Naive thymus-derived CD4-positive, alpha-beta T cell (primary cell): ENCODE measurements around the gene EPS8L1. TPM values are rescaled to one million over a fixed set of nuclear protein-coding genes. Genes with fewer than 3 reads are reported as not detected.
A peak's percentile ranks its signal among the peaks of the same experiment; 100 is the strongest.

ENCODE experiments used
- ATAC-seq: fragments of 150-1000 bp; cut with Tn5 transposase; 2 replicates; pipeline ENCODE4 v1.10.0; 2021; ENCODE audit warnings: mild to moderate bottlenecking, moderate library complexity
- CTCF ChIA-PET: fragments of 350-600 bp; sonication (Branson Sonifier 250); formaldehyde crosslinking; loops from one replicate; lab custom pipeline; 2021; ENCODE audit warnings: antibody characterized with exemption; lab: Charles Lee
- POLR2A ChIA-PET: fragments of 350-600 bp; sonication (Branson Sonifier 250); formaldehyde crosslinking; loops from one replicate; lab custom pipeline; 2021; ENCODE audit warnings: antibody characterized with exemption, inconsistent platforms; lab: Charles Lee
- DNase-seq, 9 donors: peaks; one replicate each; pipeline versions ENCODE4 v3.0.0 to v3.0.0-alpha.2; 2020 to 2022; ENCODE audit warnings: mixed read lengths in 1 of 9
- H3K27ac ChIP-seq: one replicate; pipeline ENCODE4 v1.7.0; 2013; ENCODE audit warnings: mild to moderate bottlenecking, low read depth, low read length, moderate library complexity
- H3K27me3 ChIP-seq, 2 donors: one replicate each; pipeline ENCODE4 v1.7.0; 2013; ENCODE audit warnings: low read length in 2 of 2, mild to moderate bottlenecking in 2 of 2, moderate library complexity in 2 of 2; ENCODE audit not compliant: control insufficient read depth in 2 of 2, insufficient read depth in 2 of 2
- H3K36me3 ChIP-seq, 3 experiments: 1 replicate in 2 of 3; 2 replicates in 1 of 3; pipeline ENCODE4 v1.7.0; 2013; ENCODE audit warnings: low read length in 3 of 3, mild to moderate bottlenecking in 3 of 3, moderate library complexity in 1 of 3; ENCODE audit not compliant: insufficient read depth in 3 of 3, control insufficient read depth in 2 of 3
- H3K4me1 ChIP-seq, 2 donors: one replicate each; pipeline ENCODE4 v1.7.0; 2013; ENCODE audit warnings: low read length in 2 of 2, mild to moderate bottlenecking in 2 of 2, moderate library complexity in 1 of 2; ENCODE audit not compliant: control insufficient read depth in 2 of 2, insufficient read depth in 2 of 2
- H3K4me3 ChIP-seq: 2 replicates; pipeline ENCODE4 v1.7.0; 2013; ENCODE audit warnings: mild to moderate bottlenecking, low read length
- H3K9me3 ChIP-seq, 3 experiments: 1 replicate in 2 of 3; 2 replicates in 1 of 3; pipeline ENCODE4 v1.7.0; 2013; ENCODE audit warnings: low read length in 3 of 3; ENCODE audit not compliant: control insufficient read depth in 2 of 3
- H3K27ac Mint-ChIP-seq, 9 donors: one replicate each; pipeline ENCODE4 v1.8.0; 2020 to 2022; ENCODE audit warnings: mixed read lengths in 9 of 9, mild to moderate bottlenecking in 8 of 9, moderate library complexity in 5 of 9, inconsistent platforms in 2 of 9
- H3K27me3 Mint-ChIP-seq, 5 donors: one replicate each; pipeline ENCODE4 v1.8.0; 2021 to 2022; ENCODE audit warnings: mixed read lengths in 5 of 5, mild to moderate bottlenecking in 1 of 5
- H3K36me3 Mint-ChIP-seq, 5 donors: one replicate each; pipeline ENCODE4 v1.8.0; 2020 to 2022; ENCODE audit warnings: mixed read lengths in 5 of 5, mild to moderate bottlenecking in 3 of 5, inconsistent platforms in 1 of 5
- H3K4me1 Mint-ChIP-seq, 7 donors: one replicate each; pipeline ENCODE4 v1.8.0; 2020 to 2022; ENCODE audit warnings: mixed read lengths in 7 of 7, mild to moderate bottlenecking in 3 of 7, inconsistent platforms in 1 of 7
- H3K4me3 Mint-ChIP-seq, 10 donors: one replicate each; pipeline ENCODE4 v1.8.0; 2020 to 2022; ENCODE audit warnings: mild to moderate bottlenecking in 10 of 10, mixed read lengths in 10 of 10, moderate library complexity in 6 of 10, inconsistent platforms in 2 of 10
- H3K9me3 Mint-ChIP-seq, 11 donors: one replicate each; pipeline ENCODE4 v1.8.0; 2020 to 2022; ENCODE audit warnings: mixed read lengths in 11 of 11, mild to moderate bottlenecking in 4 of 11, inconsistent platforms in 1 of 11, moderate library complexity in 1 of 11
- intact Hi-C, 2 donors: fragments of 100-400 bp; cut with micrococcal nuclease; formaldehyde crosslinking; loops; one replicate each; pipeline ENCODE4 v1.15.1; 2023
- polyA plus RNA-seq, 2 donors: library from polyadenylated mRNA; unstranded; fragments of 300-500 nt; fragmentation: Illumina TruSeq; gene quantifications; one replicate each; pipeline ENCODE4 v1.2.3, GENCODE V29; 2021
- total RNA-seq, 6 experiments: library from RNA in 5 of 6; stranded (reverse) in 5 of 6; gene quantifications; 1 replicate in 5 of 6; 2 replicates in 1 of 6; pipeline ENCODE4 v1.2.3 and lab custom pipeline; 2021 to 2026

EPS8L1 gene
- total and polyA plus RNA-seq, 7 experiments from 2014 or later, result 0.09 to 6.8 (median 2.0) TPM; not detected in 1

- DNase-seq, result peak; percentile 70 to 96 (median 79)
- H3K4me3 ChIP-seq, result peak overlapping the region; percentile 53
- H3K36me3 Mint-ChIP-seq, result peaks cover 0 to 10% (median 0%) of the 10 kb centered on the region in 5 donors
- H3K27ac ChIP-seq, result peak overlapping the region; percentile 2
- H3K4me3 Mint-ChIP-seq, result peak overlapping the region; percentile 78 to 92 (median 86)
- H3K9me3 ChIP-seq, result no peaks in the 10 kb centered on the region
- POLR2A ChIA-PET, result interaction anchor here (1.5 kb wide), 1 partner anchor 18 kb away, joined by 4 read pairs; the partner anchor contains the start of gene RDH13
- H3K27me3 ChIP-seq, result peaks cover 0 to 12% of the 10 kb centered on the region in 2 donors
- intact Hi-C loops, result loop anchor here (1.0 to 10.0 kb wide), 8 partner anchors 18 to 616 kb away; partner anchors contain the start of genes PPP1R12C (in 2 of the 2), RDH13 (in 2 of the 2) and PPP6R1 (in 1 of the 2)
- peaks cover 38 to 47% (median 46%) of the 10 kb centered on the region in 5 donors for H3K27me3 Mint-ChIP-seq
- peaks cover 0 to 4% (median 0%) of the 10 kb centered on the region in 11 donors for H3K9me3 Mint-ChIP-seq
- peak overlapping the region in 6 of 9 donors; percentile 56 to 96 (median 66) for H3K27ac Mint-ChIP-seq
- H3K4me1 Mint-ChIP-seq, result peaks cover 12 to 30% (median 20%) of the 10 kb centered on the region in 7 donors
- H3K4me1 ChIP-seq, result peaks cover 10 to 15% of the 10 kb centered on the region in 2 donors
- CTCF ChIA-PET, result no interaction called here
- no peaks in the 10 kb centered on the region for H3K36me3 ChIP-seq
- ATAC-seq, result peak; percentile 93
Measured at GRCh38 chr19:55080968-55081769, 5.5 kb downstream of the EPS8L1 start.

GRCh38 chr19:55081770-55082019 is 6.0 kb downstream of the EPS8L1 start:
- intact Hi-C loops, result loop anchor here (1.0 to 10.0 kb wide), 8 partner anchors 18 to 617 kb away; partner anchors contain the start of genes PPP1R12C (in 2 of the 2), RDH13 (in 2 of the 2) and PPP6R1 (in 1 of the 2)
- ATAC-seq, result no peak
- H3K27me3 Mint-ChIP-seq, result peaks cover 39 to 44% (median 43%) of the 10 kb centered on the region in 5 donors
- H3K9me3 Mint-ChIP-seq, result peaks cover 0 to 4% (median 0%) of the 10 kb centered on the region in 11 donors
- H3K27ac ChIP-seq, result no peak overlapping the region
- no peaks in the 10 kb centered on the region for H3K36me3 ChIP-seq
- CTCF ChIA-PET, result no interaction called here
- peaks cover 10 to 16% of the 10 kb centered on the region in 2 donors for H3K4me1 ChIP-seq
- peak overlapping the region in 2 of 9 donors; percentile 38 to 96 for H3K27ac Mint-ChIP-seq
- POLR2A ChIA-PET, result interaction anchor here (1.1 kb wide), 1 partner anchor 19 kb away, joined by 3 read pairs; the partner anchor contains the start of gene RDH13
- H3K4me3 Mint-ChIP-seq, result peak overlapping the region; percentile 78 to 92 (median 86)
- H3K27me3 ChIP-seq, result peaks cover 0 to 12% of the 10 kb centered on the region in 2 donors
- H3K4me3 ChIP-seq, result peak overlapping the region; percentile 53
- H3K9me3 ChIP-seq, result no peaks in the 10 kb centered on the region
- H3K4me1 Mint-ChIP-seq, result peaks cover 12 to 30% (median 20%) of the 10 kb centered on the region in 7 donors
- peaks cover 0 to 10% (median 0%) of the 10 kb centered on the region in 5 donors for H3K36me3 Mint-ChIP-seq
- DNase-seq, result no peak

- DNase-seq (peak in 4 of 9 donors; percentile 30 to 60 (median 38)), ATAC-seq (peak; percentile 13)
- H3K36me3 Mint-ChIP-seq, result peaks cover 0 to 11% (median 0%) of the 10 kb centered on the region in 5 donors
- ChIA-PET CTCF (no interaction called here), POLR2A (interaction anchor here (1.1 kb wide), 1 partner anchor 19 kb away, joined by 3 read pairs; the partner anchor contains the start of gene RDH13)
- intact Hi-C loops, result loop anchor here in 1 of 2 donors (5.0 to 10.0 kb wide), 3 partner anchors 80 to 200 kb away; partner anchors contain the start of gene PPP6R1
- Histone ChIP-seq H3K4me1 (peaks cover 14 to 21% of the 10 kb centered on the region in 2 donors), H3K4me3 (peak overlapping the region; percentile 53), H3K36me3 (no peaks in the 10 kb centered on the region), H3K27ac (no peak overlapping the region), H3K9me3 (no peaks in the 10 kb centered on the region), H3K27me3 (peaks cover 0 to 12% of the 10 kb centered on the region in 2 donors)
- peak overlapping the region in 4 of 9 donors; percentile 4 to 82 (median 64) for H3K27ac Mint-ChIP-seq
- H3K9me3 Mint-ChIP-seq, result peaks cover 0 to 4% (median 0%) of the 10 kb centered on the region in 11 donors
- H3K27me3 Mint-ChIP-seq, result peaks cover 37 to 44% (median 41%) of the 10 kb centered on the region in 5 donors
- peaks cover 14 to 34% (median 22%) of the 10 kb centered on the region in 7 donors for H3K4me1 Mint-ChIP-seq
- H3K4me3 Mint-ChIP-seq, result peak overlapping the region; percentile 45 to 89 (median 81)
Measured at GRCh38 chr19:55082020-55082851, 6.6 kb downstream of the EPS8L1 start.

- Histone ChIP-seq H3K4me1 (peaks cover 22 to 31% of the 10 kb centered on the region in 2 donors), H3K4me3 (no peak overlapping the region), H3K36me3 (no peaks in the 10 kb centered on the region), H3K9me3 (no peaks in the 10 kb centered on the region), H3K27me3 (peaks cover 0 to 14% of the 10 kb centered on the region in 2 donors), H3K27ac (no peak overlapping the region)
- peak overlapping the region in 1 of 9 donors; percentile 71 for H3K27ac Mint-ChIP-seq
- ChIA-PET POLR2A (no interaction called here), CTCF (no interaction called here)
- no peak for DNase-seq
- H3K36me3 Mint-ChIP-seq, result peaks cover 0 to 17% (median 0%) of the 10 kb centered on the region in 5 donors
- H3K4me1 Mint-ChIP-seq, result peaks cover 24 to 44% (median 32%) of the 10 kb centered on the region in 7 donors
- peaks cover 0 to 4% (median 0%) of the 10 kb centered on the region in 11 donors for H3K9me3 Mint-ChIP-seq
- ATAC-seq, result no peak
- peaks cover 43 to 54% (median 51%) of the 10 kb centered on the region in 5 donors for H3K27me3 Mint-ChIP-seq
- intact Hi-C loops, result loop anchor here in 1 of 2 donors (5.0 to 10.0 kb wide), 3 partner anchors 79 to 201 kb away; partner anchors contain the start of gene PPP6R1
- H3K4me3 Mint-ChIP-seq, result peak overlapping the region in 8 of 10 donors; percentile 21 to 89 (median 81)
Measured at GRCh38 chr19:55083004-55083850, 7.6 kb downstream of the EPS8L1 start.

GRCh38 chr19:55084416-55084815 is 8.7 kb downstream of the EPS8L1 start:
- ATAC-seq (no peak), DNase-seq (no peak)
- no peak overlapping the region for H3K4me3 ChIP-seq
- H3K9me3 Mint-ChIP-seq, result peaks cover 0 to 4% (median 0%) of the 10 kb centered on the region in 11 donors
- H3K27me3 Mint-ChIP-seq, result peaks cover 47 to 64% (median 57%) of the 10 kb centered on the region in 5 donors
- H3K36me3 ChIP-seq, result no peaks in the 10 kb centered on the region
- CTCF ChIA-PET, result no interaction called here
- peaks cover 0 to 17% of the 10 kb centered on the region in 2 donors for H3K27me3 ChIP-seq
- H3K27ac ChIP-seq, result no peak overlapping the region
- peaks cover 35 to 44% (median 38%) of the 10 kb centered on the region in 7 donors for H3K4me1 Mint-ChIP-seq
- peak overlapping the region in 3 of 10 donors; percentile 14 to 40 (median 20) for H3K4me3 Mint-ChIP-seq
- intact Hi-C loops, result loop anchor here in 1 of 2 donors (5.0 to 10.0 kb wide), 3 partner anchors 78 to 202 kb away; partner anchors contain the start of gene PPP6R1
- peaks cover 0 to 26% (median 0%) of the 10 kb centered on the region in 5 donors for H3K36me3 Mint-ChIP-seq
- H3K9me3 ChIP-seq, result no peaks in the 10 kb centered on the region
- peaks cover 22 to 34% of the 10 kb centered on the region in 2 donors for H3K4me1 ChIP-seq
- H3K27ac Mint-ChIP-seq, result peak overlapping the region in 1 of 9 donors; percentile 3
- POLR2A ChIA-PET, result interaction anchor here (0.8 kb wide), 1 partner anchor 570 kb away, joined by 3 read pairs; no protein-coding TSS in a partner anchor
